GM23338 (cell line): ENCODE results near the gene CD79A. TPM values are rescaled to one million over a fixed set of nuclear protein-coding genes. Genes with fewer than 3 reads are reported as not detected.

Source experiments
- ATAC-seq: fragments of 200-7000 bp; cut with Tn5 transposase; 3 replicates; pipeline ENCODE4 v1.9.1; 2020
- DNase-seq: peaks from one replicate; pipeline ENCODE4 v3.0.0-alpha.2; 2015; ENCODE audit warnings: low spot score
- H2AFZ ChIP-seq: fragments of 200-600 bp; sonication (generic); 2 replicates; pipeline ENCODE4 v1.8.0; 2016; ENCODE audit warnings: antibody characterized with exemption, mild to moderate bottlenecking, moderate library complexity
- H3F3A ChIP-seq: fragments of 200-600 bp; sonication (generic); replicated peaks from 2 replicates; pipeline ENCODE4 v1.8.0; 2017; ENCODE audit warnings: antibody characterized with exemption, mixed run types, low read depth
- H3K27ac ChIP-seq: fragments of 200-600 bp; sonication (generic); 2 replicates; pipeline ENCODE4 v1.6.1; 2016; ENCODE audit warnings: low read depth
- H3K27me3 ChIP-seq: fragments of 200-600 bp; sonication (generic); 2 replicates; pipeline ENCODE4 v1.8.0; 2016; ENCODE audit warnings: mild to moderate bottlenecking, mixed run types, moderate library complexity; ENCODE audit not compliant: insufficient read depth
- H3K36me3 ChIP-seq: fragments of 200-600 bp; sonication (generic); 2 replicates; pipeline ENCODE4 v1.8.0; 2016; ENCODE audit warnings: mild to moderate bottlenecking; ENCODE audit not compliant: insufficient read depth
- H3K4me1 ChIP-seq: fragments of 200-600 bp; sonication (generic); 2 replicates; pipeline ENCODE4 v1.8.0; 2016; ENCODE audit warnings: mild to moderate bottlenecking, moderate library complexity; ENCODE audit not compliant: insufficient read depth
- H3K4me2 ChIP-seq: fragments of 200-600 bp; sonication (generic); 2 replicates; pipeline ENCODE4 v1.7.1; 2017; ENCODE audit warnings: mixed run types
- H3K4me3 ChIP-seq: fragments of 200-600 bp; sonication (generic); 2 replicates; pipeline ENCODE4 v1.6.1; 2016; ENCODE audit warnings: mixed run types
- H3K79me2 ChIP-seq: fragments of 200-600 bp; sonication (generic); replicated peaks from 2 replicates; pipeline ENCODE4 v1.8.0; 2017; ENCODE audit warnings: mild to moderate bottlenecking; ENCODE audit not compliant: insufficient read depth
- H3K9me2 ChIP-seq: fragments of 200-600 bp; sonication (generic); 2 replicates; pipeline ENCODE4 v1.8.0; 2017; ENCODE audit not compliant: insufficient read depth
- H4K20me1 ChIP-seq: fragments of 200-600 bp; sonication (generic); replicated peaks from 2 replicates; pipeline ENCODE4 v1.8.0; 2017; ENCODE audit warnings: mild to moderate bottlenecking; ENCODE audit not compliant: insufficient read depth
- H3K27ac Mint-ChIP-seq: 2 replicates; pipeline ENCODE4 v1.8.0; 2020; ENCODE audit warnings: inconsistent platforms, mild to moderate bottlenecking, moderate library complexity, mixed read lengths
- H3K27me3 Mint-ChIP-seq: 3 replicates; pipeline ENCODE4 v1.8.0; 2022; ENCODE audit warnings: low read depth, mild to moderate bottlenecking, moderate library complexity, mixed read lengths, inconsistent platforms; ENCODE audit not compliant: insufficient read depth, poor library complexity
- H3K36me3 Mint-ChIP-seq: 3 replicates; pipeline ENCODE4 v1.8.0; 2021; ENCODE audit warnings: low read depth, mild to moderate bottlenecking, inconsistent platforms, moderate library complexity, mixed read lengths
- H3K4me1 Mint-ChIP-seq: 3 replicates; pipeline ENCODE4 v1.8.0; 2020; ENCODE audit warnings: mild to moderate bottlenecking, inconsistent platforms, mixed read lengths
- H3K4me3 Mint-ChIP-seq: 3 replicates; pipeline ENCODE4 v1.8.0; 2021; ENCODE audit warnings: moderate library complexity, mild to moderate bottlenecking, inconsistent platforms, mixed read lengths
- H3K9me3 Mint-ChIP-seq: 3 replicates; pipeline ENCODE4 v1.8.0; 2020; ENCODE audit warnings: moderate library complexity, mild to moderate bottlenecking, inconsistent platforms, mixed read lengths
- JUNB ChIP-seq: IDR thresholded peaks from one replicate; pipeline ENCODE4 v1.6.1; 2016; ENCODE audit warnings: antibody characterized with exemption; ENCODE audit not compliant: unreplicated experiment
- REST ChIP-seq: IDR thresholded peaks from one replicate; pipeline ENCODE4 v1.6.1; 2018; ENCODE audit warnings: antibody characterized with exemption; ENCODE audit not compliant: unreplicated experiment
- ZNF114 ChIP-seq: fragments of 250-450 bp; sonication (Bioruptor Pico); IDR thresholded peaks from 2 replicates; pipeline ENCODE4 v1.5.0; 2020; ENCODE audit warnings: mild to moderate bottlenecking, moderate library complexity
- ZNF462 ChIP-seq: fragments of 250-450 bp; sonication (Bioruptor Pico); IDR thresholded peaks from 2 replicates; pipeline ENCODE4 v1.5.0; 2020; ENCODE audit warnings: mild to moderate bottlenecking, moderate library complexity
- polyA plus RNA-seq: library from polyadenylated mRNA; unstranded; fragments of >200 nt; fragmentation: Nextera tagmentation; extraction: Ambion mirVana; gene quantifications from 2 replicates; pipeline ENCODE4 v1.2.1, GENCODE V29; 2016
- total RNA-seq: library from RNA; depleted of rRNA; stranded (reverse); fragments of >200 nt; shearing (Covaris generic); gene quantifications from 2 replicates; pipeline ENCODE4 v1.2.3, GENCODE V29; 2014

The CD79A gene
- total and polyA plus RNA-seq, 2 experiments from 2014 or later = 0.27 TPM; not detected in 1

GRCh38 chr19:41861116-41861768 lies 15.8 kb upstream of the CD79A start:
- Mint-ChIP-seq H3K27me3 (peaks cover 29% of the 10 kb centered on the region), H3K9me3 (peaks cover 3% of the 10 kb centered on the region; the same call in 1 of the 3 replicates), H3K4me1 (peaks cover 42% of the 10 kb centered on the region), H3K36me3 (peaks cover 59% of the 10 kb centered on the region), H3K4me3 (peak overlapping the region; percentile 85), H3K27ac (peak overlapping the region; percentile 99)
- H3K79me2 ChIP-seq = peaks cover 60% of the 10 kb centered on the region
- peaks cover 52% of the 10 kb centered on the region for H3F3A ChIP-seq
- H3K4me3 ChIP-seq = peak overlapping the region; percentile 69
- H3K4me2 ChIP-seq = peak overlapping the region; percentile 99
- no peak for DNase-seq
- H3K36me3 ChIP-seq = peaks cover 52% of the 10 kb centered on the region
- no peaks in the 10 kb centered on the region for H3K9me2 ChIP-seq
- H2AFZ ChIP-seq = no peak overlapping the region
- no peak for ATAC-seq
- TF ChIP-seq ZNF114 (CRISPR knock-in tag) = no peak
- TF ChIP-seq ZNF462 = no peak
- peaks cover 41% of the 10 kb centered on the region for H3K4me1 ChIP-seq
- no peaks in the 10 kb centered on the region for H3K27me3 ChIP-seq
- peak overlapping the region; percentile 98 for H3K27ac ChIP-seq
- peaks cover 47% of the 10 kb centered on the region for H4K20me1 ChIP-seq

- peaks cover 65% of the 10 kb centered on the region for H3K36me3 Mint-ChIP-seq
- H3K36me3 ChIP-seq = peaks cover 56% of the 10 kb centered on the region
- TF ChIP-seq JUNB = no peak
- no peak for TF ChIP-seq REST
- H3K79me2 ChIP-seq = peaks cover 66% of the 10 kb centered on the region
- no peaks in the 10 kb centered on the region for H3K27me3 ChIP-seq
- peaks cover 42% of the 10 kb centered on the region for H3K4me1 Mint-ChIP-seq
- DNase-seq (no peak), ATAC-seq (no peak)
- H3K27ac Mint-ChIP-seq = peak overlapping the region; percentile 83; the same call in 1 of the 2 replicates
- peaks cover 28% of the 10 kb centered on the region for H3K27me3 Mint-ChIP-seq
- H3F3A ChIP-seq = peaks cover 58% of the 10 kb centered on the region
- peak overlapping the region; percentile 98 for H3K27ac ChIP-seq
- H3K9me2 ChIP-seq = no peaks in the 10 kb centered on the region
- H3K4me3 ChIP-seq = peak overlapping the region; percentile 69
- H3K4me2 ChIP-seq = peak overlapping the region; percentile 99
- H4K20me1 ChIP-seq = peaks cover 53% of the 10 kb centered on the region
- H3K4me3 Mint-ChIP-seq = peak overlapping the region; percentile 85
- H3K4me1 ChIP-seq = peaks cover 41% of the 10 kb centered on the region
- peaks cover 3% of the 10 kb centered on the region; the same call in 1 of the 3 replicates for H3K9me3 Mint-ChIP-seq
- H2AFZ ChIP-seq = no peak overlapping the region
These were observed 15.2 kb upstream of the CD79A start for GRCh38 chr19:41861846-41862245.
